Neuronal stem cell (in vitro differentiated cells): ENCODE data around the gene LAG3.

Source experiments
- DNase-seq: peaks from one replicate; pipeline ENCODE4 v3.0.0-alpha.2; 2013; ENCODE audit warnings: low spot score
- H2AFZ ChIP-seq: one replicate; pipeline ENCODE4 v1.6.1; 2013; ENCODE audit warnings: mild to moderate bottlenecking, low read length, inconsistent platforms
- H2AK5ac ChIP-seq: 2 replicates; pipeline ENCODE4 v1.6.1; 2013; ENCODE audit warnings: low read depth, mild to moderate bottlenecking, inconsistent platforms, low read length, moderate library complexity, mixed read lengths
- H2BK120ac ChIP-seq: 2 replicates; pipeline ENCODE4 v1.6.1; 2013; ENCODE audit warnings: low read depth, mild to moderate bottlenecking, inconsistent platforms, low read length, moderate library complexity, mixed read lengths
- H2BK12ac ChIP-seq: one replicate; pipeline ENCODE4 v1.6.1; 2013; ENCODE audit warnings: low read length, inconsistent platforms
- H2BK15ac ChIP-seq: 2 replicates; pipeline ENCODE4 v1.6.1; 2013; ENCODE audit warnings: mild to moderate bottlenecking, low read length, inconsistent platforms, mixed read lengths
- H2BK5ac ChIP-seq: one replicate; pipeline ENCODE4 v1.6.1; 2013; ENCODE audit warnings: inconsistent platforms, mild to moderate bottlenecking, low read length, moderate library complexity
- H3K14ac ChIP-seq: one replicate; pipeline ENCODE4 v1.6.1; 2013; ENCODE audit warnings: low read length, inconsistent platforms
- H3K18ac ChIP-seq: 2 replicates; pipeline ENCODE4 v1.6.1; 2013; ENCODE audit warnings: low read length, inconsistent platforms
- H3K23ac ChIP-seq: 2 replicates; pipeline ENCODE4 v1.6.1; 2013; ENCODE audit warnings: low read depth, mild to moderate bottlenecking, mixed read lengths, low read length, inconsistent platforms; ENCODE audit not compliant: poor library complexity
- H3K27ac ChIP-seq: replicated peaks from 3 replicates; pipeline ENCODE4 v1.5.1; 2013; ENCODE audit warnings: low read length, inconsistent platforms
- H3K27me3 ChIP-seq, 3 experiments: 2 replicates each; pipeline ENCODE4 v1.6.1; 2013; ENCODE audit warnings: low read length in 3 of 3, mild to moderate bottlenecking in 2 of 3, inconsistent platforms in 1 of 3, low read depth in 1 of 3, mixed read lengths in 1 of 3, moderate library complexity in 1 of 3; ENCODE audit not compliant: control insufficient read depth in 3 of 3, insufficient read depth in 3 of 3
- H3K36me3 ChIP-seq, 2 donors: replicated peaks in 1 of 2; 2 replicates each; pipeline ENCODE4 v1.6.1; 2013; ENCODE audit warnings: low read length in 2 of 2; ENCODE audit not compliant: control insufficient read depth in 2 of 2, insufficient read depth in 2 of 2
- H3K4ac ChIP-seq: 2 replicates; pipeline ENCODE4 v1.6.1; 2013; ENCODE audit warnings: inconsistent platforms, mild to moderate bottlenecking, low read length, moderate library complexity
- H3K4me1 ChIP-seq, 2 donors: 1 replicate in 1 of 2; 2 replicates in 1 of 2; pipeline ENCODE4 v1.6.1; 2013; ENCODE audit warnings: low read length in 2 of 2, low read depth in 1 of 2; ENCODE audit not compliant: control insufficient read depth in 2 of 2, insufficient read depth in 1 of 2
- H3K4me2 ChIP-seq: one replicate; pipeline ENCODE4 v1.6.1; 2013; ENCODE audit warnings: mild to moderate bottlenecking, low read length, inconsistent platforms; ENCODE audit not compliant: insufficient read depth, poor library complexity, severe bottlenecking
- H3K4me3 ChIP-seq, 2 donors: 2 replicates each; pipeline ENCODE4 v1.5.1; 2013; ENCODE audit warnings: low read length in 2 of 2, mild to moderate bottlenecking in 2 of 2, inconsistent platforms in 1 of 2, moderate library complexity in 1 of 2
- H3K79me1 ChIP-seq: one replicate; pipeline ENCODE4 v1.6.1; 2013; ENCODE audit warnings: low read depth, mild to moderate bottlenecking, inconsistent platforms, low read length, moderate library complexity
- H3K9ac ChIP-seq: one replicate; pipeline ENCODE4 v1.6.1; 2013; ENCODE audit warnings: mild to moderate bottlenecking, low read depth, low read length, inconsistent platforms; ENCODE audit not compliant: poor library complexity
- H3K9me3 ChIP-seq, 2 donors: replicated peaks in 1 of 2; 2 replicates each; pipeline versions ENCODE3 to v1.6.1; 2013; ENCODE audit warnings: low read length in 2 of 2, mild to moderate bottlenecking in 2 of 2, inconsistent platforms in 1 of 2, low read depth in 1 of 2, mixed read lengths in 1 of 2, moderate library complexity in 1 of 2; ENCODE audit not compliant: control insufficient read depth in 2 of 2, insufficient read depth in 1 of 2
- H4K8ac ChIP-seq: one replicate; pipeline ENCODE4 v1.6.1; 2013; ENCODE audit warnings: low read depth, mild to moderate bottlenecking, inconsistent platforms, low read length, moderate library complexity
- H4K91ac ChIP-seq: one replicate; pipeline ENCODE4 v1.6.1; 2013; ENCODE audit warnings: low read length, low read depth, mild to moderate bottlenecking, inconsistent platforms; ENCODE audit not compliant: poor library complexity
- WGBS, 2 donors: extraction: QIAGEN DNeasy Blood & Tissue Kit; methylation state at CpG; one replicate each; pipeline ENCODE4 v1.1.7; 2013; ENCODE audit warnings: missing lambda C conversion rate in 2 of 2, mixed read lengths in 1 of 2; ENCODE audit not compliant: insufficient read length in 2 of 2, insufficient replicate concordance in 1 of 2; ENCODE audit errors: extremely low coverage in 2 of 2; 5-methylcytosine and 5-hydroxymethylcytosine counted together

LAG3 gene

DNA sequence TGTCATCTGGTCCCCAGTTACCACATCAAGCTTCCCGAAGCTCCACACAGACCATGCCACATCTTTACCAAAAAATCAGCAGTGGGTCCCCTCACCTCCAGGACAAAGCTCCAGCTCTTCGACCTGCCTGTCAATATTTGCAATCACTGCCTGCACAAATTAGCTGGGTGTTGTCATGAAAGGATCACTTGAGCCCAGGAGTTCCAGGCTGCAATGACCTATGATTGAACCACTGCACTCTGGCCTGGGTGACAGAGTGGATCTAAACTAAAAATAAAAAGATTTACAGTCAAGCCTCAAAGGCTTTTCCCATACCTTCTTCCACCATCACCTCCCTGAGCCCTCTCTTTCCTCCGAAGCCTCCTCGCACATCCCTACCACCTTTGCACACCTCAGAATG lies 24.3 kb downstream of the LAG3 start:
- H3K27me3 ChIP-seq, result no peaks in the 10 kb centered on the region
- no peak overlapping the region for H2BK120ac ChIP-seq
- no peak overlapping the region for H3K27ac ChIP-seq
- H2AK5ac ChIP-seq, result no peak overlapping the region
- no peak overlapping the region for H3K18ac ChIP-seq
- peak overlapping the region; percentile 13 for H2BK5ac ChIP-seq
- H3K9ac ChIP-seq, result no peak overlapping the region
- H3K79me1 ChIP-seq, result no peaks in the 10 kb centered on the region
- no peaks in the 10 kb centered on the region for H3K36me3 ChIP-seq
- no peak overlapping the region for H3K4ac ChIP-seq
- peak overlapping the region; percentile 17 for H3K14ac ChIP-seq
- no peak overlapping the region for H2BK15ac ChIP-seq
- H4K8ac ChIP-seq, result no peak overlapping the region
- no peak overlapping the region for H3K4me3 ChIP-seq
- peaks cover 12% of the 10 kb centered on the region in 2 donors for H3K4me1 ChIP-seq
- H2BK12ac ChIP-seq, result no peak overlapping the region
- H3K4me2 ChIP-seq, result no peak overlapping the region
- WGBS, 2 donors, result no CpG with 5 or more reads among the region's 4 CpGs
- peak overlapping the region; percentile 65 for H3K23ac ChIP-seq
- no peaks in the 10 kb centered on the region for H3K9me3 ChIP-seq
- DNase-seq, result no peak
- H4K91ac ChIP-seq, result no peak overlapping the region
- H2AFZ ChIP-seq, result no peak overlapping the region

GRCh38 chr12:6799147-6799546 lies 26.8 kb downstream of the LAG3 start:
- no peak overlapping the region for H3K4me3 ChIP-seq
- H2AFZ ChIP-seq, result no peak overlapping the region
- H2BK120ac ChIP-seq, result no peak overlapping the region
- no peak overlapping the region for H3K9ac ChIP-seq
- H3K9me3 ChIP-seq, result peaks cover 0 to 1% of the 10 kb centered on the region in 2 donors
- no peak overlapping the region for H2BK12ac ChIP-seq
- H4K8ac ChIP-seq, result no peak overlapping the region
- H3K14ac ChIP-seq, result no peak overlapping the region
- no peak overlapping the region for H3K18ac ChIP-seq
- H2AK5ac ChIP-seq, result no peak overlapping the region
- no peaks in the 10 kb centered on the region for H3K36me3 ChIP-seq
- no peak overlapping the region for H2BK5ac ChIP-seq
- no peak overlapping the region for H3K4me2 ChIP-seq
- H2BK15ac ChIP-seq, result no peak overlapping the region
- no peaks in the 10 kb centered on the region for H3K27me3 ChIP-seq
- H3K23ac ChIP-seq, result no peak overlapping the region
- no peak overlapping the region for H4K91ac ChIP-seq
- DNase-seq, result no peak
- H3K4ac ChIP-seq, result no peak overlapping the region
- no peaks in the 10 kb centered on the region for H3K4me1 ChIP-seq
- H3K27ac ChIP-seq, result no peak overlapping the region
- no CpG with 5 or more reads among the region's 5 CpGs for WGBS, 2 donors
- no peaks in the 10 kb centered on the region for H3K79me1 ChIP-seq

GRCh38 chr12:6807170-6807569 lies 34.9 kb downstream of the LAG3 start:
- H2BK12ac ChIP-seq, result no peak overlapping the region
- no peaks in the 10 kb centered on the region for H3K79me1 ChIP-seq
- no peak overlapping the region for H2BK120ac ChIP-seq
- no peak overlapping the region for H4K91ac ChIP-seq
- no peak for DNase-seq
- no peaks in the 10 kb centered on the region for H3K4me1 ChIP-seq
- no peak overlapping the region for H3K4ac ChIP-seq
- H2AFZ ChIP-seq, result no peak overlapping the region
- H2BK5ac ChIP-seq, result no peak overlapping the region
- no CpG with 5 or more reads among the region's 1 CpG for WGBS, 2 donors
- no peaks in the 10 kb centered on the region for H3K27me3 ChIP-seq
- H3K4me2 ChIP-seq, result no peak overlapping the region
- H3K23ac ChIP-seq, result no peak overlapping the region
- H3K9ac ChIP-seq, result no peak overlapping the region
- H2AK5ac ChIP-seq, result no peak overlapping the region
- peaks cover 0 to 6% of the 10 kb centered on the region in 2 donors for H3K9me3 ChIP-seq
- no peak overlapping the region for H3K4me3 ChIP-seq
- H3K14ac ChIP-seq, result no peak overlapping the region
- H3K27ac ChIP-seq, result no peak overlapping the region
- no peak overlapping the region for H4K8ac ChIP-seq
- no peaks in the 10 kb centered on the region for H3K36me3 ChIP-seq
- no peak overlapping the region for H3K18ac ChIP-seq
- H2BK15ac ChIP-seq, result no peak overlapping the region

DNA sequence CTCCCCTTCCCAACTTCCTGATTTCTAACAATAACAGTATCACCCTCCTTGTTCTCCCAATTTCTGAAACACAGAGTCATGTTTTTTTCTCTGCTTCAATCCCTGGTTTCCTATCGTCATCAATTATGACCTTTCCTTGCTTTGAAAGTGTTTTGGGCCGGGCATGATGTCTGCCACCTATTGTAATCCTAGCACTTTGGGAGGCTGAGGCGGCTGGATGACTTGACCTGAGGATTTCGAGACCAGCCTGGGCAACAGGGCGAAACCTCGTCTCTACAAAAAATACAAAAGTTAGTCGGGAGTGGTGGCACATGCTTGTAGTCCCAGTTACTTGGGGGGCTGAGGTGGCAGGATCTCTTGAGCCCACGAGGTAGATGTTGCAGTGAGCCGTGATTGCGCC lies 36.7 kb downstream of the LAG3 start:
- Histone ChIP-seq H2AFZ (peak overlapping the region; percentile 31), H3K27ac (no peak overlapping the region), H3K4me1 (no peaks in the 10 kb centered on the region), H2BK120ac (no peak overlapping the region), H3K4me2 (no peak overlapping the region), H3K79me1 (no peaks in the 10 kb centered on the region), H3K23ac (no peak overlapping the region), H3K36me3 (no peaks in the 10 kb centered on the region), H2AK5ac (no peak overlapping the region), H4K91ac (no peak overlapping the region), H3K9ac (no peak overlapping the region), H3K27me3 (no peaks in the 10 kb centered on the region), H3K4ac (no peak overlapping the region), H3K9me3 (peaks cover 0 to 5% of the 10 kb centered on the region in 2 donors), H3K4me3 (no peak overlapping the region), H2BK5ac (no peak overlapping the region), H2BK15ac (peak overlapping the region; percentile 62), H2BK12ac (no peak overlapping the region), H4K8ac (no peak overlapping the region), H3K18ac (no peak overlapping the region), H3K14ac (peak overlapping the region; percentile 4)
- WGBS, 2 donors, result no CpG with 5 or more reads among the region's 10 CpGs
- DNase-seq, result no peak
